HuH-7 (cell line): ENCODE measurements around the gene TEX22.

Experiments
- DNase-seq: peaks from one replicate; pipeline ENCODE4 v3.0.0; 2011; ENCODE audit warnings: low spot score

Gene TEX22

DNA sequence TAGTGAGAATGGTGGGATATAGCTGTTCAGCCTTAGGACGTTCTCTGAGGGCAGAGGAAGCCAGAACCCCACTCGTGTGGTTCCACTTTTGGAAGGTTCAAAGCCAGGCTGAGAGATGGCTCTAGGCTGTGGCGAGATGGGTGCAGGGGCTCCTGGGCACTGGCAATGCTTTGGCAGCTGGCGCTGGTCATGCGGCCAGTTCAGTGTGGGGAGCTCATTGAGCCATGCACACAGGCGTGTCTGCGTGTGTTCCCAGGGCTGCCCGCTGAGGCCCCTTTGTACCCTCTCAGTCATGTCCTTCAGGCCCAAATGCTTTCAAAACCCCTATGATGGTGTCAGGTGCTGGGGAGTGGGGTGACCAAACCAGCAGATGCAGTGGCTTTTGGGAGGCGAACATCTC is 1.7 kb downstream of the TEX22 start:
- no peak for DNase-seq

- DNase-seq, result no peak
Measured at GRCh38 chr14:105401699-105402098, 3.4 kb downstream of the TEX22 start.

- no peak for DNase-seq
Measured at GRCh38 chr14:105408592-105408991, 10.3 kb downstream of the TEX22 start.

GRCh38 chr14:105409364-105409763 is 11.0 kb downstream of the TEX22 start:
- no peak for DNase-seq

GRCh38 chr14:105410642-105411016 is 12.3 kb downstream of the TEX22 start:
- no peak for DNase-seq

GRCh38 chr14:105411017-105411941 is 12.9 kb downstream of the TEX22 start:
- DNase-seq, result peak; percentile 86

- no peak for DNase-seq
Measured at GRCh38 chr14:105411985-105412770, 13.8 kb downstream of the TEX22 start.

DNA sequence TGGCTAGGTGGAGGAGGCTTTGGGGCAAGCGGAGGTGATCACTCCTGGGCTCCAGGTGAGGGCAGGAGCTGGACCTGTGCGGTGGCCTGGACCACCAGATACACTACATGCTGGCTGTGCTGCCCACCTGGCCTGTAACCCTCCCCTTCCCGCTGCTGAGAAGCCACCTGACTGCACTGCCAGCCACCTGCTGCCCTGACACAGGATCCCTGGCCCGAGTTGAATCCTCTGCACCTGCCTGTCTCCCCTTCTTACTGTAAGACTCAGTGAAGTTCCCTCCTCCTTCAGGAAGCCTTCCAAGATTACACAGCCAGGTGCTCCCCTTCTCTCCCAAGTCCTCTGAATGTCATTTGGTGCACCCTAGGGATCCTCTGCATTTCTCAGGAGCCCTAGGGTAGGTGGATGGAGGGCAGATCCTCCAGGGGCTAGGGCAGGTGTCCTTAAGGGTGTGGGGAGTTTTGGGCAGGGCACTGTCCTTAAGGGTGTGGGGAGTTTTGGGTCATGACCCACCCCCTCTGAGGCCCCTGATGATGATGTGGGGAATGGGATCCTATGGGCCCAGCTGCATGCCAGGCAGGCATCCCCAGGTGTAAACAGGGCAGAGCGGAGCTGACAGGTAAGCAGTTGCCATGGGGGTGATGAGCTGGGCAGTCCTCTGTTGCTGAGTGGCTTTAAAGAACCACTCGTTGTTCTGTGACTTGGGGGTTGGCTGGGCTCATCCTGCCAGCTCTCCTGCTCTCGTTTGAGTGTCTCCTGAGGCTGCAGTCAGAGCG is 14.6 kb downstream of the TEX22 start:
- no peak for DNase-seq

GRCh38 chr14:105413544-105413886 is 15.2 kb downstream of the TEX22 start:
- DNase-seq, result no peak

DNA sequence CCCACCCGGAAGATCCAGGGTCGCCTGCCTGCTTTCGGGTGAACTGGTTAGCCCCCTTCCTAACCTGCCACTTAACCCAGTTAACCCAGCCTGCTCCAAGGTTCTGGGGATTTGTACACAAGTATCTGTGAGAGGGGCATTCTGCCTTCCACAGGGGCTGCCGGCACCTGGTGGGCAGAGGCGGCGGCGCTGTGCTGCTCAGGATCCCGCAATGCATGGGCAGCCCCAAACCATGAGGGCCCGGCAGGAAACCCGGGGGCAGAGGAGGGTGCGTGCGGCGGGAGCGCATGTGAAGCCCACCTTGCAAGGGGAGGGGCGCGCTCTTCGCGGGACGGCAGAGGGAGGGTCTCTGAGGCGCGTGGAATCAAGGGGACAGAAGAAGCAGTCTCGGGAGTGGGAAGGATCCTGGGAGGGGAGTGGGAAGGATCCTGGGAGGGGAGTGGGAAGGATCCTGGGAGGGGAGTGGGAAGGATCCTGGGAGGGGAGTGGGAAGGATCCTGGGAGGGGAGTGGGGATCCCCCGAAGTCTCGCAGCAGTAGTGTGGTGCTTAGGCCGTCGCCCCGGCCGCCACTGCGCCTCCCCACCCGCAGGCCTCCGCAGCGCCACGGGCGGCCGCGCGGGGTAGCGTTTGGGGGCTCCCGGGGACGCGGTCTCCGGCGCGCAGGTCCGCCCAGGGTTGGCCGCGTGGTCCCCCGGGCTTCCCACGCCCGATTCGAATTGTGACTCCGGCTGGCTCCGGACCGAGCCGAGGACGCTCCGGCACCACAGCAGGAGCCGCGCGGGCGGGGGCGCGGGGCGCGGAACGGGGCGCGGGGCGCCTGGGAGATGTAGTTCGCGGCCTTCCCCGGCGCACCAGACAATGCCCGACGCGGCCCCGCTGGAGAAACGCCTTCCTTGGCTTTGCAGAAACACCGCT is 16.4 kb downstream of the TEX22 start:
- DNase-seq, result peak; percentile 81

- no peak for DNase-seq
Measured at GRCh38 chr14:105415481-105416428, 17.4 kb downstream of the TEX22 start.

- no peak for DNase-seq
Measured at GRCh38 chr14:105416671-105417070, 18.3 kb downstream of the TEX22 start.

DNA sequence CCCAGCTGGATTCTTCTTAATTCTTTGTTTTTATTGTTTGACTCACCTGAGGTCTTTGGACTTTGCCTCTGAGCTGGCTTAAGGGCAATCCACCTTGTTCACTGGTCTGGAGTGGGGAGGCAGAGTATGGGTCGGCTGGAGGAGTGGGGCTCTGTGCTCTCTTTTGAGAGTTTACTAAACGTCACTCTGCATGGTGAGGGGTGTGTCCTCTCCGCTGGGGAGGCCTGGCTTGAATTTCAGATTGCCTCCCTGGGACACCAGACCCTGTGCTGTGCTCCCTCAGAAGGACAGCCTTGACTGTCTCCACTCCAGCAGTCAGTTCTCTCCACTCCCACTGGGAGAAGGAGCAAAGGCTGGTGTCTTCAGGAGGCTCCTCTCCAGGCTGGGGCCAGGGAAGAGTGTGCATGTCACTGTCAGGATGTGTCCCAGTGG is 19.4 kb downstream of the TEX22 start:
- DNase-seq, result no peak

- DNase-seq, result no peak
Measured at GRCh38 chr14:105418269-105419194, 20.2 kb downstream of the TEX22 start.

GRCh38 chr14:105419195-105420091 is 21.1 kb downstream of the TEX22 start, which contains the start of gene MTA1:
TSS of gene MTA1 (plus strand) at chr14:105419827. CDS start at chr14:105420036, 209 bp downstream.
- peak; percentile 74 for DNase-seq

GRCh38 chr14:105420101-105420973 is 22.0 kb downstream of the TEX22 start:
- DNase-seq, result no peak
